K562 (cell line): ENCODE results near the gene GARIN5B. TPM values are rescaled to one million over a fixed set of nuclear protein-coding genes. Genes with fewer than 3 reads are reported as not detected.

Experiments
- ATAC-seq: fragments of 200-7000 bp; cut with Tn5 transposase; 3 replicates; pipeline ENCODE4 v1.9.1; 2020; ENCODE audit warnings: moderate library complexity
- BruUV-seq: library from RNA; stranded (reverse); fragments of 400-500 nt; replicated peaks from 2 replicates; lab custom pipeline; 2021; lab: Mats Ljungman, UMichigan
- CTCF ChIA-PET: fragments of 300-600 bp; formaldehyde crosslinking; extraction: SDS; loops from one replicate; lab custom pipeline; 2021; ENCODE audit warnings: low intra/inter-chr PET ratio; lab: Yijun Ruan, JAX
- POLR2A ChIA-PET: fragments of 300-600, 350-650 bp; sonication (Branson Sonifier 250); formaldehyde crosslinking; extraction: SDS; loops from one replicate; lab custom pipeline; 2021; ENCODE audit warnings: antibody characterized with exemption, inconsistent platforms; lab: Yijun Ruan, JAX
- DNase-seq, 4 experiments: peaks; one replicate each; pipeline versions ENCODE4 v3.0.0 to v3.0.0-alpha.2; 2011 to 2018; ENCODE audit warnings: low spot score in 3 of 4, mixed read lengths in 3 of 4; ENCODE audit errors: extremely low read depth in 1 of 4
- FAIRE-seq: peaks from 2 replicates; lab custom pipeline; 2011; peaks lifted over from hg19 to GRCh38; lab: Jason Lieb, UNC
- H2AFZ ChIP-seq: 2 replicates; pipeline ENCODE4 v1.6.0; 2011; ENCODE audit warnings: low read depth, low read length, control low read depth, inconsistent platforms
- H3K27ac ChIP-seq: fragments of 200-600 bp; 3 replicates; pipeline ENCODE4 v1.8.0; 2011; ENCODE audit warnings: low read depth, mild to moderate bottlenecking, control low read depth, inconsistent platforms, low read length, moderate library complexity, mixed read lengths; ENCODE audit errors: extremely low read depth
- H3K27me3 ChIP-seq, 2 experiments: fragments of 300-600 bp in 1 of 2; 2 replicates in 1 of 2; 3 replicates in 1 of 2; pipeline versions ENCODE4 v1.6.0 to v1.8.0; 2011; ENCODE audit warnings: inconsistent platforms in 2 of 2, low read length in 2 of 2, mild to moderate bottlenecking in 1 of 2, mixed read lengths in 1 of 2, moderate library complexity in 1 of 2; ENCODE audit not compliant: control insufficient read depth in 2 of 2, insufficient read depth in 2 of 2
- H3K36me3 ChIP-seq: fragments of 300-600 bp; 3 replicates; pipeline ENCODE4 v1.8.0; 2011; ENCODE audit warnings: mild to moderate bottlenecking, low read length, inconsistent platforms; ENCODE audit not compliant: control insufficient read depth, insufficient read depth
- H3K4me1 ChIP-seq, 2 experiments: fragments of 200-600 bp in 1 of 2; replicated peaks in 1 of 2; 2 replicates in 1 of 2; 3 replicates in 1 of 2; pipeline versions ENCODE4 v1.5.1 to v1.8.0; 2011; ENCODE audit warnings: inconsistent platforms in 2 of 2, low read length in 2 of 2, mild to moderate bottlenecking in 1 of 2, mixed read lengths in 1 of 2, moderate library complexity in 1 of 2; ENCODE audit not compliant: control insufficient read depth in 2 of 2, insufficient read depth in 2 of 2
- H3K4me2 ChIP-seq: 2 replicates; pipeline ENCODE4 v1.6.1; 2011; ENCODE audit warnings: low read length, control low read depth, inconsistent platforms, mixed read lengths; ENCODE audit not compliant: insufficient read depth
- H3K4me3 ChIP-seq: fragments of 200-600 bp; sonication (generic), shearing (Covaris generic); 2 replicates; pipeline ENCODE4 v1.5.1; 2016; ENCODE audit warnings: control low read depth, inconsistent platforms
- H3K79me2 ChIP-seq: fragments of 200-600 bp; 3 replicates; pipeline ENCODE4 v1.8.0; 2011; ENCODE audit warnings: low read length, inconsistent platforms; ENCODE audit not compliant: control insufficient read depth, insufficient read depth
- H3K9ac ChIP-seq, 2 experiments: 2 replicates each; pipeline versions ENCODE4 v1.6.0 to v1.6.1; 2011; ENCODE audit warnings: low read depth in 2 of 2, low read length in 2 of 2, control low read depth in 1 of 2, inconsistent platforms in 1 of 2, mild to moderate bottlenecking in 1 of 2, mixed read lengths in 1 of 2; ENCODE audit not compliant: insufficient read depth in 1 of 2
- H3K9me1 ChIP-seq: one replicate; pipeline ENCODE4 v1.6.0; 2011; ENCODE audit warnings: inconsistent platforms, mild to moderate bottlenecking, low read length, moderate library complexity; ENCODE audit not compliant: control insufficient read depth, insufficient read depth
- H3K9me3 ChIP-seq: replicated peaks from 2 replicates; pipeline ENCODE4 v1.5.1; 2011; ENCODE audit warnings: low read depth, low read length, inconsistent platforms; ENCODE audit not compliant: control insufficient read depth, insufficient read depth
- H4K20me1 ChIP-seq: replicated peaks from 2 replicates; pipeline ENCODE4 v1.6.1; 2011; ENCODE audit warnings: low read length, inconsistent platforms, mixed read lengths; ENCODE audit not compliant: control insufficient read depth, insufficient read depth
- CREBBP ChIP-seq: IDR thresholded peaks from one replicate; pipeline ENCODE4 v1.6.1; 2012; ENCODE audit warnings: low read depth, mild to moderate bottlenecking, control low read depth, inconsistent platforms, low read length
- HDAC8 ChIP-seq: fragments of 450-650 bp; IDR thresholded peaks from 2 replicates; pipeline ENCODE4 v1.6.1; 2016; ENCODE audit warnings: mild to moderate bottlenecking, missing genetic modification characterization, moderate library complexity, missing compliant biosample characterization
- MIER1 ChIP-seq: fragments of 450-650 bp; IDR thresholded peaks from 2 replicates; pipeline ENCODE4 v1.6.1; 2016; ENCODE audit warnings: antibody characterized with exemption, mild to moderate bottlenecking, low read depth
- POLR2A ChIP-seq: fragments of 450-650 bp; conservative IDR thresholded peaks from 2 replicates; pipeline ENCODE4 v1.6.1; 2016
- POLR2G ChIP-seq: fragments of 200-400 bp; formaldehyde crosslinking; IDR thresholded peaks from 2 replicates; pipeline ENCODE4 v1.6.1; 2017; ENCODE audit warnings: low read depth, mild to moderate bottlenecking, antibody characterized with exemption, low read length, moderate library complexity
- POU5F1 ChIP-seq: fragments of 150-350 bp; IDR thresholded peaks from 2 replicates; pipeline ENCODE4 v1.6.1; 2014; ENCODE audit warnings: borderline replicate concordance, low read length, low read depth, mild to moderate bottlenecking; ENCODE audit not compliant: partially characterized antibody
- PTRF ChIP-seq: fragments of 450-650 bp; IDR thresholded peaks from 2 replicates; pipeline ENCODE4 v1.6.1; 2016; ENCODE audit warnings: mild to moderate bottlenecking, missing genetic modification characterization, missing compliant biosample characterization
- SLC30A9 ChIP-seq: fragments of 250-450 bp; sonication (Bioruptor Pico); IDR thresholded peaks from 2 replicates; pipeline ENCODE4 v1.8.0; 2022; ENCODE audit warnings: mild to moderate bottlenecking, moderate library complexity
- ZBTB12 ChIP-seq: fragments of 250-450 bp; sonication (Bioruptor Pico); IDR thresholded peaks from 2 replicates; pipeline ENCODE4 v1.4.0; 2020
- ZNF274 ChIP-seq: IDR thresholded peaks from 2 replicates; pipeline ENCODE4 v1.6.1; 2011; ENCODE audit warnings: low read depth, mild to moderate bottlenecking, low read length, moderate library complexity, borderline replicate concordance
- ZNF695 ChIP-seq: fragments of 450-650 bp; formaldehyde crosslinking; IDR thresholded peaks from 2 replicates; pipeline ENCODE4 v1.4.0; 2020; ENCODE audit warnings: mild to moderate bottlenecking, moderate library complexity
- WGBS: fragments of 100-300 bp; shearing (Covaris generic); methylation state at CpG from one replicate; pipeline ENCODE4 v1.1.6; 2016; ENCODE audit warnings: low coverage, mixed read lengths; ENCODE audit not compliant: insufficient coverage; ENCODE audit errors: missing lambda C conversion rate; 5-methylcytosine and 5-hydroxymethylcytosine counted together
- in situ Hi-C: fragments of 300-500 bp; cut with MboI; formaldehyde crosslinking; loops from 4 replicates; pipeline ENCODE4 v1.15.0; 2018; ENCODE audit warnings: inconsistent platforms, mixed read lengths
- intact Hi-C: fragments of 100-400 bp; cut with micrococcal nuclease; formaldehyde crosslinking; loops from 2 replicates; pipeline ENCODE4 v1.14.2; 2022
- polyA plus RNA-seq, 8 experiments: library from polyadenylated mRNA; depleted of rRNA in 4 of 8; stranded (reverse) in 5 of 8; unstranded in 3 of 8; fragments of >200 nt; fragmentation: Nextera tagmentation in 2 of 8; fragmentation: Illumina TruSeq in 1 of 8; extraction: Ambion mirVana in 2 of 8; extraction: Trizol in 1 of 8; gene quantifications; 2 replicates each; pipeline versions ENCODE4 v1.2.1 to v1.2.3, GENCODE V29; 2011 to 2014; ENCODE audit warnings: inconsistent platforms in 1 of 8, missing spikeins in 1 of 8
- total RNA-seq, 7 experiments: library from RNA; depleted of rRNA in 6 of 7; stranded (reverse); fragments of >200 nt in 6 of 7; fragmentation: Illumina TruSeq in 2 of 7; extraction: Trizol in 2 of 7; gene quantifications; 2 replicates each; pipeline versions ENCODE4 v1.2.1 to v1.2.3, GENCODE V29; 2011 to 2021; ENCODE audit warnings: low replicate concordance in 1 of 7

The GARIN5B gene
- total and polyA plus RNA-seq, 9 of the 15 experiments (the other 6 are each of a cell fraction or from before 2014, with no cell fraction given), result not detected

GRCh38 chr19:55345101-55345817 lies 17.8 kb downstream of the GARIN5B start:
- peaks cover 20% of the 10 kb centered on the region for H3K79me2 ChIP-seq
- H3K4me2 ChIP-seq, result no peak overlapping the region
- 82% methylated on average over 19 of the region's 22 CpGs for WGBS
- no peak for ATAC-seq
- peaks cover 5% of the 10 kb centered on the region for H3K9me1 ChIP-seq
- in situ Hi-C loops (no loop called here), intact Hi-C loops (no loop called here)
- CTCF ChIA-PET, result no interaction called here
- no peak overlapping the region for H2AFZ ChIP-seq
- no peaks in the 10 kb centered on the region for H3K27me3 ChIP-seq
- no peak for DNase-seq
- no peak for FAIRE-seq
- TF ChIP-seq POLR2A (0 out of 2 replicates have a peak, but pooled peaks have one; percentile 23), POU5F1 (no peak)
- BruUV-seq, result no TSS peak
- peaks cover 66% of the 10 kb centered on the region; the same call in 2 of the 3 replicates for H3K36me3 ChIP-seq
- POLR2A ChIA-PET, result interaction anchor here (0.5 to 0.8 kb wide), 3 partner anchors 11 to 62 kb away, joined by 3 to 4 read pairs (median 3); partner anchors contain the start of gene UBE2S
- H3K27ac ChIP-seq, result no peak overlapping the region
- H4K20me1 ChIP-seq, result peaks cover 6% of the 10 kb centered on the region; the same call in 1 of the 2 replicates
- H3K4me1 ChIP-seq, result peaks cover 7 to 84% of the 10 kb centered on the region in 2 experiments; a peak in 4 of 5 replicates
- peak overlapping the region in 1 of 2 experiments; percentile 81; a peak in 2 of 4 replicates for H3K9ac ChIP-seq
- no peak overlapping the region for H3K4me3 ChIP-seq
- H3K9me3 ChIP-seq, result no peaks in the 10 kb centered on the region

- ATAC-seq, result no peak
- Histone ChIP-seq H3K4me2 (no peak overlapping the region), H3K27ac (no peak overlapping the region), H3K36me3 (peaks cover 66% of the 10 kb centered on the region; the same call in 2 of the 3 replicates), H3K9me3 (no peaks in the 10 kb centered on the region), H3K4me1 (peaks cover 7 to 85% of the 10 kb centered on the region in 2 experiments; a peak in 4 of 5 replicates), H2AFZ (no peak overlapping the region), H3K4me3 (no peak overlapping the region), H3K27me3 (no peaks in the 10 kb centered on the region), H3K9ac (peak overlapping the region in 1 of 2 experiments; percentile 48; a peak in 1 of 4 replicates), H3K79me2 (peaks cover 24% of the 10 kb centered on the region), H4K20me1 (peaks cover 6% of the 10 kb centered on the region; the same call in 1 of the 2 replicates), H3K9me1 (peaks cover 5% of the 10 kb centered on the region)
- no peak for DNase-seq
- no peak for FAIRE-seq
- CTCF ChIA-PET, result no interaction called here
- TF ChIP-seq MIER1 (no peak), ZNF274 (no peak), ZBTB12 (CRISPR knock-in tag) (no peak), PTRF (tag) (no peak), POLR2G (peak; percentile 47; the same call in 1 of the 2 replicates), HDAC8 (tag) (no peak), ZNF695 (no peak), SLC30A9 (CRISPR knock-in tag) (no peak), CREBBP (no peak)
- 80% methylated on average over 7 of the region's 9 CpGs for WGBS
- in situ Hi-C loops, result no loop called here
- POLR2A ChIA-PET, result interaction anchor here (0.8 to 1.3 kb wide), 2 partner anchors 8 to 63 kb away, joined by 3 to 4 read pairs; partner anchors contain the start of gene UBE2S
- no TSS peak for BruUV-seq
- intact Hi-C loops, result no loop called here
These were observed 18.6 kb downstream of the GARIN5B start for GRCh38 chr19:55344444-55344843.
